ENCODE results near the gene ADAM15. TPM values are rescaled to one million over a fixed set of nuclear protein-coding genes. Genes with fewer than 3 reads are reported as not detected.

ADAM15 gene
- polyA plus RNA-seq, 1 donor from 2014 or later = 24.8 TPM

- Histone ChIP-seq H3K9ac (ENCODE audit: low read length) (no peak overlapping the region), H3K4me3 (ENCODE audit: low read length) (no peak overlapping the region), H4K20me1 (ENCODE audit: insufficient read depth) (no peaks in the 10 kb centered on the region), H3K4me2 (ENCODE audit: low read length) (no peak overlapping the region), H3K9me3 (ENCODE audit: low read length) (no peaks in the 10 kb centered on the region), H3K79me2 (replicated peaks; ENCODE audit: insufficient read depth, low read length) (no peaks in the 10 kb centered on the region), H2AFZ (ENCODE audit: low read depth, low read length) (no peak overlapping the region), H3K9me2 (ENCODE audit: insufficient read depth, low read length) (no peaks in the 10 kb centered on the region), H3K36me3 (ENCODE audit: insufficient read depth, low read length) (no peaks in the 10 kb centered on the region), H3K27ac (ENCODE audit: low read length) (no peak overlapping the region), H3F3A (ENCODE audit: insufficient read depth, low read length, poor library complexity, severe bottlenecking) (no peaks in the 10 kb centered on the region), H3K27me3 (ENCODE audit: insufficient read depth, low read depth, low read length) (no peaks in the 10 kb centered on the region)
- TF ChIP-seq POLR2AphosphoS5 (IDR thresholded peaks at IDR 0.05) (no peak), RAD21 (conservative IDR thresholded peaks at IDR 0.05) (no peak), MXI1 (conservative IDR thresholded peaks at IDR 0.05; ENCODE audit: poor library complexity, severe bottlenecking) (no peak), REST (IDR thresholded peaks at IDR 0.05; ENCODE audit: borderline replicate concordance) (no peak), SMC3 (conservative IDR thresholded peaks at IDR 0.05; ENCODE audit: poor library complexity) (no peak), CTCF (IDR thresholded peaks at IDR 0.05; ENCODE audit: poor library complexity, severe bottlenecking) (no peak), TAF1 (IDR thresholded peaks at IDR 0.05; ENCODE audit: low read depth) (no peak), EP300 (conservative IDR thresholded peaks at IDR 0.05; ENCODE audit: poor library complexity, severe bottlenecking) (no peak), EZH2 (IDR thresholded peaks at IDR 0.05; ENCODE audit: borderline replicate concordance, insufficient read depth, low read length, poor library complexity, severe bottlenecking) (no peak)
Observed at GRCh38 chr1:155012026-155012546, 39.0 kb upstream of the ADAM15 start.

DNA sequence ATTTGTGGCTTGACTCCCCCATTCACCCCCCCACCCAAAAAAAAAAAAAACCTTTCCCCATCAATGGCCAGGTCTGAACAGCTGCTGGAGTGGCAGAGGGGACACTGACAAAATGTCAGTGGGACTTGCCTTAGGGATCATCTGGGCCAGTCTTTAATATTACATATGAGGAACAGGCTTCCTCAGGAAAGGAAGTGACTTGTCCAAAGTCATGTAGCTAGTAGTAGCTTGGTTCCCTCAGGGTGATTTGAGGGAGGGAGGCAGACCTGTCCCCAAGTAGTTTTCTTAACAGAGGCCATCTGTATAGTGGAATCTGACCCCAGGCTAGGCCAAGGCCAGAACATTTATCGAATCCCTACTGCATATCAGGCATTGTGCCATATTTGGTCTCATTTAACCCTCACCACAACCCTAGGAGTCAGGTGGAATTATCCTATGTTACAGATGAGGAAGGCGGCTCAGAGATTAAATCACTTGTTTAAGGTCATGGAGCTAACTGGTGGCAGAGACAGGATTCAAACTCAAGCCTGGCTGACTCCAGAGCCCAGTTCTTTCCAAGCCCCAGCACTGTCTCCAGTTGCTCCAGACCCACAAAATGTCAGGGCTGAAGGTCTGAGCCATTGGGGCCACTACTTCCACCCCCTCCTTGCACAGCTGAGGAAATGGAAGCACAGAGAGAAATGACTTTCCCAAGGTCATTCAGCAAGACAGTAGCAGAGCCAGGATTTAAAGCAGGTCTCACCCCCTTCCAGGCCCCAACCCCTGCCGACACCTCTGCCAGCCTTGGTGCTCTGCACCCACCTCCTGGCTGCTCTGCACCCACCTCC lies 38.1 kb upstream of the ADAM15 start:
- Histone ChIP-seq H2AFZ (ENCODE audit: low read depth, low read length) (no peak overlapping the region), H3K9ac (ENCODE audit: low read length) (no peak overlapping the region), H3K4me3 (ENCODE audit: low read length) (no peak overlapping the region), H3F3A (ENCODE audit: insufficient read depth, low read length, poor library complexity, severe bottlenecking) (no peaks in the 10 kb centered on the region), H3K9me2 (ENCODE audit: insufficient read depth, low read length) (no peaks in the 10 kb centered on the region), H3K36me3 (ENCODE audit: insufficient read depth, low read length) (no peaks in the 10 kb centered on the region), H3K27me3 (ENCODE audit: insufficient read depth, low read depth, low read length) (no peaks in the 10 kb centered on the region), H4K20me1 (ENCODE audit: insufficient read depth) (no peaks in the 10 kb centered on the region), H3K79me2 (replicated peaks; ENCODE audit: insufficient read depth, low read length) (no peaks in the 10 kb centered on the region), H3K9me3 (ENCODE audit: low read length) (no peaks in the 10 kb centered on the region), H3K4me2 (ENCODE audit: low read length) (no peak overlapping the region), H3K27ac (ENCODE audit: low read length) (no peak overlapping the region)
- TF ChIP-seq CTCF (IDR thresholded peaks at IDR 0.05; ENCODE audit: poor library complexity, severe bottlenecking) = no peak
- no peak for TF ChIP-seq REST (IDR thresholded peaks at IDR 0.05; ENCODE audit: borderline replicate concordance)
- no peak for TF ChIP-seq TAF1 (IDR thresholded peaks at IDR 0.05; ENCODE audit: low read depth)
- TF ChIP-seq MXI1 (conservative IDR thresholded peaks at IDR 0.05; ENCODE audit: poor library complexity, severe bottlenecking) = no peak
- no peak for TF ChIP-seq EP300 (conservative IDR thresholded peaks at IDR 0.05; ENCODE audit: poor library complexity, severe bottlenecking)
- no peak for TF ChIP-seq POLR2AphosphoS5 (IDR thresholded peaks at IDR 0.05)
- no peak for TF ChIP-seq SMC3 (conservative IDR thresholded peaks at IDR 0.05; ENCODE audit: poor library complexity)
- no peak for TF ChIP-seq EZH2 (IDR thresholded peaks at IDR 0.05; ENCODE audit: borderline replicate concordance, insufficient read depth, low read length, poor library complexity, severe bottlenecking)
- TF ChIP-seq RAD21 (conservative IDR thresholded peaks at IDR 0.05) = no peak

Measured in neural cell (in vitro differentiated cells).